Smooth muscle cell (in vitro differentiated cells): ENCODE results near the gene TMEM63B. TPM values are rescaled to one million over a fixed set of nuclear protein-coding genes. Genes with fewer than 3 reads are reported as not detected.

Source experiments
- DNase-seq: peaks from one replicate; lab custom pipeline; 2025; ENCODE audit not compliant: unreplicated experiment; lab: John Stamatoyannopoulos, UW
- H2AFZ ChIP-seq: fragments of 200-600 bp; sonication (generic); 2 replicates; pipeline ENCODE4 v1.6.0; 2016; ENCODE audit warnings: antibody characterized with exemption, low read depth, mild to moderate bottlenecking
- H3F3A ChIP-seq: fragments of 200-600 bp; sonication (generic); 2 replicates; pipeline ENCODE4 v1.6.0; 2017; ENCODE audit warnings: antibody characterized with exemption, low read depth
- H3K27ac ChIP-seq: fragments of 200-600 bp; sonication (generic); 2 replicates; pipeline ENCODE4 v1.5.1; 2016; ENCODE audit warnings: low read depth, mild to moderate bottlenecking
- H3K27me3 ChIP-seq: fragments of 200-600 bp; sonication (generic); 2 replicates; pipeline ENCODE4 v1.6.1; 2016; ENCODE audit warnings: low read depth, mild to moderate bottlenecking
- H3K36me3 ChIP-seq: fragments of 200-600 bp; sonication (generic); 2 replicates; pipeline ENCODE4 v1.5.1; 2016; ENCODE audit warnings: low read depth
- H3K4me1 ChIP-seq: fragments of 200-600 bp; sonication (generic); 2 replicates; pipeline ENCODE4 v1.5.1; 2016; ENCODE audit warnings: low read depth
- H3K4me2 ChIP-seq: fragments of 200-600 bp; sonication (generic); 2 replicates; pipeline ENCODE4 v1.6.0; 2016; ENCODE audit warnings: mild to moderate bottlenecking
- H3K4me3 ChIP-seq: fragments of 200-600 bp; sonication (generic); 2 replicates; pipeline ENCODE4 v1.5.1; 2016; ENCODE audit warnings: mild to moderate bottlenecking
- H3K79me2 ChIP-seq: fragments of 200-600 bp; sonication (generic); 2 replicates; pipeline ENCODE4 v1.6.0; 2016; ENCODE audit warnings: low read depth, mild to moderate bottlenecking
- H3K9ac ChIP-seq: fragments of 200-600 bp; sonication (generic); 2 replicates; pipeline ENCODE4 v1.6.0; 2016; ENCODE audit warnings: low read depth
- H3K9me3 ChIP-seq: fragments of 200-600 bp; sonication (generic); replicated peaks from 2 replicates; pipeline ENCODE4 v1.5.1; 2016; ENCODE audit warnings: low read depth
- H4K20me1 ChIP-seq: fragments of 200-600 bp; sonication (generic); 2 replicates; pipeline ENCODE4 v1.6.0; 2016; ENCODE audit warnings: low read depth
- CTCF ChIP-seq: fragments of 200-600 bp; sonication (generic); IDR thresholded peaks from 2 replicates; pipeline ENCODE4 v1.5.1; 2017; ENCODE audit warnings: borderline replicate concordance, mild to moderate bottlenecking, antibody characterized with exemption; ENCODE audit not compliant: insufficient read depth, poor library complexity, severe bottlenecking
- WGBS: methylation state at CpG from one replicate; pipeline ENCODE4 v1.1.7; 2016; ENCODE audit warnings: low lambda C conversion rate; 5-methylcytosine and 5-hydroxymethylcytosine counted together
- polyA plus RNA-seq: library from polyadenylated mRNA; unstranded; fragments of >200 nt; fragmentation: Nextera tagmentation; extraction: Ambion mirVana; gene quantifications from 2 replicates; pipeline ENCODE4 v1.2.1, GENCODE V29; 2016
- total RNA-seq: library from RNA; depleted of rRNA; stranded (reverse); fragments of >200 nt; gene quantifications from 2 replicates; pipeline ENCODE4 v1.2.3, GENCODE V29; 2014

TMEM63B gene
- total and polyA plus RNA-seq, 2 experiments from 2014 or later, result 10.8 to 21.2 TPM

- 88% methylated on average over 3 of the region's 3 CpGs for WGBS
- Histone ChIP-seq H3K9ac (no peak overlapping the region), H3K27me3 (no peaks in the 10 kb centered on the region), H3K4me2 (no peak overlapping the region), H3K4me3 (no peak overlapping the region), H3F3A (peaks cover 17% of the 10 kb centered on the region), H3K36me3 (no peaks in the 10 kb centered on the region), H2AFZ (no peak overlapping the region), H3K79me2 (peaks cover 19% of the 10 kb centered on the region), H3K27ac (no peak overlapping the region), H4K20me1 (peaks cover 46% of the 10 kb centered on the region), H3K9me3 (no peaks in the 10 kb centered on the region), H3K4me1 (peaks cover 15% of the 10 kb centered on the region)
- no peak for DNase-seq
- peak; percentile 22 for TF ChIP-seq CTCF
Measured at GRCh38 chr6:44113414-44113813, 13.9 kb upstream of the TMEM63B start.

GRCh38 chr6:44115866-44116265, 11.5 kb upstream of the TMEM63B start:
- 76% methylated on average over 5 of the region's 5 CpGs for WGBS
- Histone ChIP-seq H3K4me1 (peaks cover 18% of the 10 kb centered on the region), H3K9ac (peak overlapping the region; percentile 86)

GRCh38 chr6:44116641-44117382, 10.5 kb upstream of the TMEM63B start:
- no peak for DNase-seq
- no peak overlapping the region for H3K4me3 ChIP-seq

More at GRCh38 chr6:44115866-44116265, 11.5 kb upstream of the TMEM63B start:
- Histone ChIP-seq H3F3A (peaks cover 18% of the 10 kb centered on the region), H3K79me2 (peaks cover 44% of the 10 kb centered on the region), H3K4me3 (no peak overlapping the region), H3K27ac (peak overlapping the region; percentile 97), H4K20me1 (peaks cover 53% of the 10 kb centered on the region), H3K9me3 (no peaks in the 10 kb centered on the region), H3K36me3 (no peaks in the 10 kb centered on the region), H3K27me3 (no peaks in the 10 kb centered on the region), H2AFZ (no peak overlapping the region), H3K4me2 (peak overlapping the region; percentile 78)
- no peak for DNase-seq
- no peak for TF ChIP-seq CTCF

More at GRCh38 chr6:44116641-44117382, 10.5 kb upstream of the TMEM63B start:
- Histone ChIP-seq H3K36me3 (no peaks in the 10 kb centered on the region), H3K9ac (peak overlapping the region; percentile 86), H3K4me1 (peaks cover 25% of the 10 kb centered on the region), H3K27me3 (no peaks in the 10 kb centered on the region), H2AFZ (no peak overlapping the region), H3K9me3 (no peaks in the 10 kb centered on the region), H3K4me2 (peak overlapping the region; percentile 78), H4K20me1 (peaks cover 54% of the 10 kb centered on the region), H3K27ac (peak overlapping the region; percentile 97), H3F3A (peaks cover 18% of the 10 kb centered on the region), H3K79me2 (peaks cover 51% of the 10 kb centered on the region)
- TF ChIP-seq CTCF, result no peak
- 13% methylated on average over 4 of the region's 4 CpGs for WGBS
